VCaP (cell line): ENCODE results near the gene WHRN.
A peak's percentile ranks its signal among the peaks of the same experiment; 100 is the strongest.

ENCODE experiments used
- H3K27ac ChIP-seq: fragments of 450-650 bp; 2 replicates; pipeline ENCODE4 v1.5.1; 2017
- CTCF ChIP-seq: fragments of 450-650 bp; conservative IDR thresholded peaks from 2 replicates; pipeline ENCODE4 v1.5.1; 2017; ENCODE audit warnings: mild to moderate bottlenecking, moderate library complexity

The WHRN gene

GRCh38 chr9:114446672-114447450, 58.4 kb downstream of the WHRN start:
- TF ChIP-seq CTCF = no peak
- no peak overlapping the region for H3K27ac ChIP-seq

- no peak for TF ChIP-seq CTCF
- H3K27ac ChIP-seq = no peak overlapping the region
These were observed 59.2 kb downstream of the WHRN start for GRCh38 chr9:114446036-114446435.

GRCh38 chr9:114445616-114446015, 59.7 kb downstream of the WHRN start:
- no peak overlapping the region for H3K27ac ChIP-seq
- no peak for TF ChIP-seq CTCF

- no peak overlapping the region for H3K27ac ChIP-seq
- TF ChIP-seq CTCF = no peak
These were observed 63.3 kb downstream of the WHRN start for GRCh38 chr9:114442022-114442421.

- TF ChIP-seq CTCF = no peak
These were observed 67.8 kb downstream of the WHRN start for GRCh38 chr9:114437401-114437893.

GRCh38 chr9:114434878-114435311, 70.4 kb downstream of the WHRN start:
- no peak overlapping the region; the same call in 1 of the 2 replicates for H3K27ac ChIP-seq
- peak; percentile 94 for TF ChIP-seq CTCF

More at GRCh38 chr9:114437401-114437893, 67.8 kb downstream of the WHRN start:
- H3K27ac ChIP-seq = no peak overlapping the region

GRCh38 chr9:114433720-114434255, 71.5 kb downstream of the WHRN start:
- no peak overlapping the region for H3K27ac ChIP-seq
- TF ChIP-seq CTCF = no peak
